HepG2 (cell line): ENCODE measurements around the gene EPHB4. TPM values are rescaled to one million over a fixed set of nuclear protein-coding genes. Genes with fewer than 3 reads are reported as not detected.

Experiments
- ARID4A ChIP-seq: sonication (generic); formaldehyde crosslinking; IDR thresholded peaks from 2 replicates; pipeline ENCODE4 v1.5.0; 2020; ENCODE audit warnings: mild to moderate bottlenecking, missing genetic modification reagents, borderline replicate concordance
- CBX1 ChIP-seq: IDR thresholded peaks from one replicate; pipeline ENCODE4 v1.6.1; 2016; ENCODE audit warnings: antibody characterized with exemption, low read depth
- GATAD1 ChIP-seq: IDR thresholded peaks from 2 replicates; pipeline ENCODE4 v1.6.1; 2016; ENCODE audit warnings: missing genetic modification reagents, missing compliant biosample characterization
- HINFP ChIP-seq: sonication (generic); formaldehyde crosslinking; IDR thresholded peaks from 2 replicates; pipeline ENCODE4 v1.4.0; 2020; ENCODE audit warnings: low read depth, mild to moderate bottlenecking, missing genetic modification reagents
- KLF15 ChIP-seq: sonication (generic); formaldehyde crosslinking; IDR thresholded peaks from 2 replicates; pipeline ENCODE4 v1.8.1; 2023; ENCODE audit warnings: borderline replicate concordance, mild to moderate bottlenecking, inconsistent platforms, missing genetic modification reagents, mixed read lengths
- NKX3-1 ChIP-seq: sonication (generic); formaldehyde crosslinking; IDR thresholded peaks from 2 replicates; pipeline ENCODE4 v1.5.0; 2020; ENCODE audit warnings: missing genetic modification reagents
- RAD51 ChIP-seq: fragments of 450-650 bp; IDR thresholded peaks from 2 replicates; pipeline ENCODE4 v1.6.1; 2016; ENCODE audit warnings: borderline replicate concordance
- SAFB2 ChIP-seq: sonication (generic); formaldehyde crosslinking; IDR thresholded peaks from 2 replicates; pipeline ENCODE4 v1.5.1; 2020; ENCODE audit warnings: missing genetic modification reagents, low read depth, mild to moderate bottlenecking, borderline replicate concordance
- SMYD3 ChIP-seq: sonication (generic); formaldehyde crosslinking; IDR thresholded peaks from 2 replicates; pipeline ENCODE4 v1.8.1; 2023; ENCODE audit warnings: mild to moderate bottlenecking, missing genetic modification reagents
- SP4 ChIP-seq: sonication (generic); formaldehyde crosslinking; IDR thresholded peaks from 2 replicates; pipeline ENCODE4 v1.8.1; 2023; ENCODE audit warnings: mild to moderate bottlenecking, missing genetic modification reagents
- ZBTB14 ChIP-seq: sonication (generic); formaldehyde crosslinking; IDR thresholded peaks from 2 replicates; pipeline ENCODE4 v1.4.0; 2020; ENCODE audit warnings: missing genetic modification reagents
- ZNF570 ChIP-seq: sonication (generic); formaldehyde crosslinking; IDR thresholded peaks from 2 replicates; pipeline ENCODE4 v1.4.0; 2020; ENCODE audit warnings: mild to moderate bottlenecking, missing genetic modification reagents, borderline replicate concordance
- ZNF83 ChIP-seq: sonication (generic); formaldehyde crosslinking; IDR thresholded peaks from 2 replicates; pipeline ENCODE4 v1.4.0; 2020; ENCODE audit warnings: missing genetic modification reagents, mild to moderate bottlenecking, borderline replicate concordance
- polyA plus RNA-seq, 8 experiments: library from polyadenylated mRNA; depleted of rRNA in 3 of 8; stranded (reverse) in 7 of 8; unstranded in 1 of 8; fragments of >200 nt; fragmentation: Illumina TruSeq in 4 of 8; extraction: Trizol in 4 of 8; gene quantifications; 2 replicates each; pipeline versions ENCODE4 v1.2.1 to v1.2.3, GENCODE V29; 2011 to 2016; ENCODE audit warnings: low read depth in 4 of 8, missing spikeins in 1 of 8, mixed read lengths in 1 of 8; ENCODE audit not compliant: insufficient read depth in 1 of 8
- total RNA-seq, 5 experiments: library from RNA; depleted of rRNA; stranded (reverse); fragments of >200 nt; fragmentation: Illumina TruSeq; extraction: Trizol; gene quantifications; 2 replicates each; pipeline ENCODE4 v1.2.3, GENCODE V29; 2016; ENCODE audit warnings: low read depth in 1 of 5
- TF ChIP-seq, protein P1 (sequence below): sonication (generic); formaldehyde crosslinking; IDR thresholded peaks from 2 replicates; pipeline ENCODE4 v1.5.1; 2020; ENCODE audit warnings: mild to moderate bottlenecking, missing genetic modification reagents, borderline replicate concordance
- TF ChIP-seq, protein P2 (sequence below): sonication (generic); formaldehyde crosslinking; IDR thresholded peaks from 2 replicates; pipeline ENCODE4 v1.5.0; 2020; ENCODE audit warnings: mild to moderate bottlenecking, low read depth, missing genetic modification reagents, borderline replicate concordance

The EPHB4 gene
- total and polyA plus RNA-seq, 2 of the 13 experiments (the other 11 are each of a cell fraction or from before 2014, with no cell fraction given) = 61.4 to 69.6 TPM

DNA sequence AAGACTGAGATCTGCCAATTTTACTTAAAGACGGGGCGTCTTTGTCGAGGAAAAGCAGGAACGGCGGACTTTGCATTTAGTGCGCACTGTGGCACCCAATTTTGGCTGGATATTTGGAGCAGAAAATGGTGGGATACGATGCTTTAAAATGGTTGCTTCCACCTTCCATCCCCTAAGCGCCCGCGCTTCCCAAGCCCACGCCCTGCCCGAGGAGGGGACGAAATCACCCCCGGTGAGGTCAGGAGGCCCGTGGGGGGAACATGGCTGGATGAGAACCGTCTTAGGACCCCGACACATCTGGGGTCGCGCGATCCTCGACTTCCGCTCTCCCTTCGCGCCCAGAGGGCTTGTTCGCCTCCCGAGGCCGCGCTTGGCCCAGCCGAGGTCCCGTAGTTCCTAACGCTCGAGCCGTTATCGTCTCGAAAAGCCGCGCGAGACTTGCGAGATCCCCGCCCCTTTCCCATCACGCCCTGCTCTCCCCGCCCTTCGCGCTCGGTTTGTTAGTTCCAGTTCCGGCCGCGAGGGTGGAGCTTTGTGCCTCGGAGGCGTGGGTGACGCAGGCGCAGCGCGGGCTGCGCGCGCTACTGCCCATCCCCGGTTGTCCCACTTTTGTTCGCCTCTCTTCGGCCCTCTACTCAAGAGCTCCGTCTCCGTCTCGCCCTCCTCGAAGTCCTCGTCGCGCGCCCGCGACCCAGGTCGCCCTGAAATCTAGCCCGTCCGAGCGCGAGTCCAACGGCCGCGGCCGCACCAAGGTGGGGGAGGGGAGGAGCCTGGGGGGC, 47.4 kb upstream of the EPHB4 start, which contains the start of gene SRRT (continued):
- TF ChIP-seq, protein P1, sequence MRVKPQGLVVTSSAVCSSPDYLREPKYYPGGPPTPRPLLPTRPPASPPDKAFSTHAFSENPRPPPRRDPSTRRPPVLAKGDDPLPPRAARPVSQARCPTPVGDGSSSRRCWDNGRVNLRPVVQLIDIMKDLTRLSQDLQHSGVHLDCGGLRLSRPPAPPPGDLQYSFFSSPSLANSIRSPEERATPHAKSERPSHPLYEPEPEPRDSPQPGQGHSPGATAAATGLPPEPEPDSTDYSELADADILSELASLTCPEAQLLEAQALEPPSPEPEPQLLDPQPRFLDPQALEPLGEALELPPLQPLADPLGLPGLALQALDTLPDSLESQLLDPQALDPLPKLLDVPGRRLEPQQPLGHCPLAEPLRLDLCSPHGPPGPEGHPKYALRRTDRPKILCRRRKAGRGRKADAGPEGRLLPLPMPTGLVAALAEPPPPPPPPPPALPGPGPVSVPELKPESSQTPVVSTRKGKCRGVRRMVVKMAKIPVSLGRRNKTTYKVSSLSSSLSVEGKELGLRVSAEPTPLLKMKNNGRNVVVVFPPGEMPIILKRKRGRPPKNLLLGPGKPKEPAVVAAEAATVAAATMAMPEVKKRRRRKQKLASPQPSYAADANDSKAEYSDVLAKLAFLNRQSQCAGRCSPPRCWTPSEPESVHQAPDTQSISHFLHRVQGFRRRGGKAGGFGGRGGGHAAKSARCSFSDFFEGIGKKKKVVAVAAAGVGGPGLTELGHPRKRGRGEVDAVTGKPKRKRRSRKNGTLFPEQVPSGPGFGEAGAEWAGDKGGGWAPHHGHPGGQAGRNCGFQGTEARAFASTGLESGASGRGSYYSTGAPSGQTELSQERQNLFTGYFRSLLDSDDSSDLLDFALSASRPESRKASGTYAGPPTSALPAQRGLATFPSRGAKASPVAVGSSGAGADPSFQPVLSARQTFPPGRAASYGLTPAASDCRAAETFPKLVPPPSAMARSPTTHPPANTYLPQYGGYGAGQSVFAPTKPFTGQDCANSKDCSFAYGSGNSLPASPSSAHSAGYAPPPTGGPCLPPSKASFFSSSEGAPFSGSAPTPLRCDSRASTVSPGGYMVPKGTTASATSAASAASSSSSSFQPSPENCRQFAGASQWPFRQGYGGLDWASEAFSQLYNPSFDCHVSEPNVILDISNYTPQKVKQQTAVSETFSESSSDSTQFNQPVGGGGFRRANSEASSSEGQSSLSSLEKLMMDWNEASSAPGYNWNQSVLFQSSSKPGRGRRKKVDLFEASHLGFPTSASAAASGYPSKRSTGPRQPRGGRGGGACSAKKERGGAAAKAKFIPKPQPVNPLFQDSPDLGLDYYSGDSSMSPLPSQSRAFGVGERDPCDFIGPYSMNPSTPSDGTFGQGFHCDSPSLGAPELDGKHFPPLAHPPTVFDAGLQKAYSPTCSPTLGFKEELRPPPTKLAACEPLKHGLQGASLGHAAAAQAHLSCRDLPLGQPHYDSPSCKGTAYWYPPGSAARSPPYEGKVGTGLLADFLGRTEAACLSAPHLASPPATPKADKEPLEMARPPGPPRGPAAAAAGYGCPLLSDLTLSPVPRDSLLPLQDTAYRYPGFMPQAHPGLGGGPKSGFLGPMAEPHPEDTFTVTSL (CRISPR knock-in tag) = no peak
- TF ChIP-seq ZNF83 (CRISPR knock-in tag) = no peak
- peak; percentile 38; the same call in 1 of the 2 replicates for TF ChIP-seq ZBTB14 (CRISPR knock-in tag)
- TF ChIP-seq CBX1 = peak; percentile 38
- TF ChIP-seq ARID4A (CRISPR knock-in tag) = peak; percentile 90
- no peak for TF ChIP-seq ZNF570
- peak; percentile 73 for TF ChIP-seq NKX3-1 (CRISPR knock-in tag)
- TF ChIP-seq RAD51 = no peak
- TF ChIP-seq, protein P2, sequence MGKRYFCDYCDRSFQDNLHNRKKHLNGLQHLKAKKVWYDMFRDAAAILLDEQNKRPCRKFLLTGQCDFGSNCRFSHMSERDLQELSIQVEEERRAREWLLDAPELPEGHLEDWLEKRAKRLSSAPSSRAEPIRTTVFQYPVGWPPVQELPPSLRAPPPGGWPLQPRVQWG (CRISPR knock-in tag) = no peak
- peak; percentile 96 for TF ChIP-seq GATAD1 (CRISPR knock-in tag)
- 0 out of 2 replicates have a peak, but pooled peaks have one; percentile 26 for TF ChIP-seq HINFP (CRISPR knock-in tag)
- TF ChIP-seq KLF15 (CRISPR knock-in tag) = no peak
- peak; percentile 88 for TF ChIP-seq SP4 (CRISPR knock-in tag)
- TF ChIP-seq SAFB2 = peak; percentile 66; the same call in 1 of the 2 replicates
- 0 out of 2 replicates have a peak, but pooled peaks have one; percentile 24 for TF ChIP-seq SMYD3 (CRISPR knock-in tag)
